Superior temporal gyrus (tissue), 1 donor: ENCODE results near the gene HES5.

ENCODE experiments used
- DNase-seq: peaks from one replicate; pipeline ENCODE4 v3.0.0-alpha.2; 2016; ENCODE audit errors: extremely low spot score

Gene HES5

GRCh38 chr1:2514863-2515762, 14.9 kb downstream of the HES5 start:
- no peak for DNase-seq

- DNase-seq, result no peak
Measured at GRCh38 chr1:2513939-2514652, 16.0 kb downstream of the HES5 start.

- no peak for DNase-seq
Measured at GRCh38 chr1:2512862-2513421, 17.1 kb downstream of the HES5 start.

GRCh38 chr1:2510366-2511155, 19.5 kb downstream of the HES5 start:
- no peak for DNase-seq

GRCh38 chr1:2509589-2509988, 20.5 kb downstream of the HES5 start:
- no peak for DNase-seq

- no peak for DNase-seq
Measured at GRCh38 chr1:2508751-2509150, 21.3 kb downstream of the HES5 start.

GRCh38 chr1:2508180-2508579, 21.9 kb downstream of the HES5 start:
- DNase-seq, result no peak

GRCh38 chr1:2507744-2508155, 22.3 kb downstream of the HES5 start:
- no peak for DNase-seq

GRCh38 chr1:2506901-2507565, 23.0 kb downstream of the HES5 start:
- no peak for DNase-seq

- DNase-seq, result no peak
Measured at GRCh38 chr1:2506007-2506860, 23.8 kb downstream of the HES5 start.

- DNase-seq, result no peak
Measured at GRCh38 chr1:2505461-2505994, 24.5 kb downstream of the HES5 start.

GRCh38 chr1:2504949-2505272, 25.2 kb downstream of the HES5 start:
- DNase-seq, result no peak

- no peak for DNase-seq
Measured at GRCh38 chr1:2504225-2504948, 25.7 kb downstream of the HES5 start.

GRCh38 chr1:2503554-2504224, 26.4 kb downstream of the HES5 start:
- DNase-seq, result no peak

- no peak for DNase-seq
Measured at GRCh38 chr1:2502661-2503553, 27.2 kb downstream of the HES5 start.

- DNase-seq, result no peak
Measured at GRCh38 chr1:2502210-2502609, 27.9 kb downstream of the HES5 start.

GRCh38 chr1:2501820-2502119, 28.3 kb downstream of the HES5 start:
- DNase-seq, result no peak
